Eye (tissue), 1 donor: ENCODE data around the gene PAK2.
"Not testable (repeated sequence)": the region's sequence is repeated elsewhere in the genome, so short reads cannot be mapped to it uniquely, and the experiment has no call there.

Experiments used
- DNase-seq: peaks from one replicate; pipeline ENCODE4 v3.0.0-alpha.2; 2015

Gene PAK2

DNA sequence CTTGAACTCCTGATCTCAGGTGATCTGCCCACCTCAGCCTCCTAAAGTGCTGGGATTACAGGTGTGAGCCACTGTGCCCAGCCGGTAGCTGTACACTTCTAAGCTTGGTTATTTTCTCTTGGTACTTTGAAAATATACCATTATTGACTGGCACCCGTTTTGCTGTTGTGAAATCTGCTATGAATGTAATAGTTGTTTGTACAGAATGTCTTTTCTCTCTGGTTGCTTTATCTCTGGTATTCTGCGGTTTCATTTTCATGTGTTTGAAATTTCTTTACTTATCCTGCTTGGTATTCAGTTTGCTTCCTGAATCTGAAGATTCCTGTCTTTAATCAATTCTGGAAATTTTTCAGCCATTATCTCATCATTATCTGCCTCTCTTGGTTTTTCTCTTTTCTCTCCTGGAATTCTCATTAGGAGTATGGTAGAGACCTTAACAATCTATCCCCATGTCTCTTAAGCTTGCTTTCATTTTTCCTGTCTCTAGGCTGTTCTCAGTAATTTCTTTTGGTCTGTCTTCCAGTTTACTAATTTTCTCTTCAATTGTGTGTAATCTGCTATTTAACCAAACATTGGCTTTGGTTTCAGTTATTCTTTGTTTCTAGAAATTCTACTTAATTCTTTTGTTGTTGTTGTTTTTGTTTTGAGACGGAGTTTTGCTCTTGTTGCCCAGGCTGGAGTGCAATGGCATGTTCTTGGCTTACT, 2.8 kb upstream of the PAK2 start:
- no peak for DNase-seq

DNA sequence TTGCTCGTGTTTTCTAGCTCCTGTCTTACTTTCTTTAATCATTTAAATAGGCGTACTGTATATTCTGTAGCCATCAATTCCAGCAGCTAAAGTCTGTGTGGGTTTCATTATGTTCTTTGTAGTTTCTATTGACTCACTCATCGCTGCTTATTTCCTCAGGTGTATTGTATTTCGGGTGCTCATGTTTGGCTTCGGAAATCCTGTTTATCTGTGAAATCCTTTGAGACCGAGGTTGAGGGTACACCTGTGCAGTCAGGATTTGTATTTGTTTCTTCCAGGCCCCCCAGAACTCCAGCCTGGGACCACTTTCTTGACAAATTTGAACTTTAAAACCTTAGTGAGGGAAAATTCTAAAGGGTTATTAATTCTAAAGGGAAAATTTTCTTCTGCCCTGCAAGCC, 2.0 kb upstream of the PAK2 start:
- DNase-seq, result no peak

GRCh38 chr3:196740481-196741248, 1.0 kb downstream of the PAK2 start:
- DNase-seq, result peak; percentile 76

- no peak for DNase-seq
Observed at GRCh38 chr3:196741249-196741889, 1.7 kb downstream of the PAK2 start.

DNA sequence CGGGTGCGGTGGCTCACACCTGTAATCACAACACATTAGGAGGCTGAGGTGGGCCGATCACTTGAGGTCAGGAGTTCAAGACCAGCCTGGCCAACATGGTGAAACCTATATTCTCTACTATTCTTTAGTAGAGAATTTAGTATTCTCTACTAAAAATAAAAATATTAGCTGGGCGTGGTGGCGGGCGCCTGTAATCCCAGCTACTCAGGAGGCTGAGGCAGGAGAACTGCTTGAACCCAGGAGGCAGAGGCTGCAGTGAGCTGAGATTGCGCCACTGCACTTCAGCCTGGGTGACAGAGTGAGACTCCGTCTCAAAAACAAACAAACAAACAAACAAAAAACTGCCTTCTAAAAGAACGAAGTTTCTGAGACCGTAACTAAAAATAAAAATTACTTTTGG, 3.9 kb downstream of the PAK2 start:
- DNase-seq, result not testable (repeated sequence)

DNA sequence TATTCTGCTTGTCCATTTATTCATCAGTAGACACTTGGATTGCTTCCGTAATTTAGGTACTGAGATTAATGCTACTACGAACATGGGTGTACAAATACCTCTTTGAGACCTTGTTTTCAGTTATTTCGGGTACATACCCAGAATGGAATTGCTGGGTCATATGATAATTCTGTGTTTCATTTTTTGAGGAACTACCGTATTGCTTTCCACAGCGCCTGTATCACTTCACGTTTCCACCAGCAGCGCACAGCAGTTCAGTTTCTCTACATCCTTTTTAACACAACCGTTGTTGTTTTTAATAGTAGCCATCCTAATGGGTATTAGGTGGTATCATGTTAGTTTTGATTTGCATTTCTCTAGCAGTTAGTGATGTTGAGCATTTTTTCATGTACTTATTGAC, 9.5 kb downstream of the PAK2 start:
- DNase-seq, result no peak

- DNase-seq, result no peak
Observed at GRCh38 chr3:196753201-196753600, 13.5 kb downstream of the PAK2 start.

DNA sequence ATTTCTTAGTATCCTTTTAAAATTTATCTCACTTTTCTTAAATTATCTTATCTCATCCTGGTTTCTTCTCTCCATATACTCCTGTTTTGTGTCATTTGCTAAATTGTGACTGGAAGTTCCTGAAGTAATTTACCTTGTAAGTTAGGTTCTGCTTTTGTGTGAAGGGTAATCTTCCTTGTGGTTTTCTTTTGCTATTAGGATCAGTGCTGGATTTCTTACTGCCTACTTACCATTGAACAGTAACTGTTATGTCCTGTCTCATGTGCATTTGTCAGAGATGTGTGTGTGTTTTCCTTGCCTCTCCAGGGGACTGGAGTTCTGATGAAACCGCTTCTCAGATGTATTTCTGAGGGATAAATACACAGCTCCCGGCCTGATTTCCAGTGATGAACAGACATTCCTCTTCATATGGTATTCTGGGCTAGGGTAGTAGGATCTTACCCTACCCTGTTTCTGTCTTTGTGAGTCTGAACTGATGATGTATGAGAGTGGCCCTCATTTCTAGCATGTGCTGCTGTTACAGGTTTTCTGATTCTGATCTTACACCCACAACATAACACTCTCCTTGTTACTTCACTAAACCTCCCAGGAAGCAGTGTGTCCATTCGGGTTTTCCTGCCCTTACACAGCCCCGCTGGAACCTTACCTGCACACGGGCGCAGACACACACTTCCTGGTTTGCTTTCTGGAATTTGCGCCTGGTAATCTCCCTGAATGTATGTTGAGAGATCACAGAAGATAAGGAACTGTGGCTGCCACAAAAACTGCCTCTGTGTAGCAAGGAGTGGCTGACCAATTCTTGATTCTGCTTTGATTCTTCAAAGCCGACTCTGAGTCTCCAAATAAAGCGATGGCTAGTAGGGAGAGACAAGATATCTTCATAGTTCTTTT, 14.7 kb downstream of the PAK2 start:
- DNase-seq, result no peak

GRCh38 chr3:196756732-196757131, 17.1 kb downstream of the PAK2 start:
- DNase-seq, result no peak

- DNase-seq, result no peak
Observed at GRCh38 chr3:196757876-196758739, 18.5 kb downstream of the PAK2 start.

GRCh38 chr3:196763179-196763578, 23.5 kb downstream of the PAK2 start:
- no peak for DNase-seq

DNA sequence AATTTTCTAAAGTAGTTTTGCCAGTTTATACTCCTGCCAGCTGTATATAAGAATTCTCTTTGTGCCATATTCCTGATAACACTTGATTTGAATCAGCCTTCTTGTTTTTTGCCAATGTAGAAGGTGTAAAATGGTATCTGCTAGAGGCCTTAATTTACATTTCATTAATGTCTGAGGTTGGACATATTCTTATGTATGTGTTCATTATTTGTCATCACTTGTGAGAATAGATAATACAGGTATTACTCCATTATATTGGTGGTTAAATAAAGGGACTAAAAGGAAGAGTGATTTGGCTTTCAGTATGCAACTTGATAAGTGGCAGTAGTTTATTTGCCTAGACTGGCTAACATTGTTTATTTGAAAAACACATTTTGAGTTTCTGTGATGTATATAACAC, 25.8 kb downstream of the PAK2 start:
- no peak for DNase-seq

GRCh38 chr3:196771067-196771466, 31.4 kb downstream of the PAK2 start:
- no peak for DNase-seq

DNA sequence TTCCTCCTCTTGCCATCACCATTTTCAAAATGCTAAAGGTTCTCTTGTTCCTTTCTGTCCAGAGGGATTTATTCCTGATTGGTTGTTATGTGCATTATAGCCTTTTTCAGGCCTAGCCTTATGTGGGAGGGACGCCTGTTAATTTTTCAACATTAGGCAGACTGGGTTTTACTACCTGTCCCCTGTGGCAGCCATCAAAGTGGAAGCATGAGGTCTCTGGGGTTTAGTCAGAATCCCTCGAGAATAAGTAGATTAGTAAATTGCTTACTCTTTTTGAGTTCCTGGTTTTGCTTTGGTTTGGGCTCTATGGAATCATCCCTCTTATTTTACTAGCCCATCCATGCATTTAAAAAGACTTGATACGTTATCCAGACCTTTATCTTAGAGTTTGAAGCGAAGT, 32.4 kb downstream of the PAK2 start:
- DNase-seq, result no peak

- no peak for DNase-seq
Observed at GRCh38 chr3:196772897-196773296, 33.2 kb downstream of the PAK2 start.

GRCh38 chr3:196774191-196774820, 34.6 kb downstream of the PAK2 start:
- DNase-seq, result no peak

- DNase-seq, result no peak
Observed at GRCh38 chr3:196774848-196775422, 35.3 kb downstream of the PAK2 start.

GRCh38 chr3:196775938-196776337, 36.3 kb downstream of the PAK2 start:
- DNase-seq, result no peak

GRCh38 chr3:196777836-196778235, 38.2 kb downstream of the PAK2 start:
- DNase-seq, result no peak

DNA sequence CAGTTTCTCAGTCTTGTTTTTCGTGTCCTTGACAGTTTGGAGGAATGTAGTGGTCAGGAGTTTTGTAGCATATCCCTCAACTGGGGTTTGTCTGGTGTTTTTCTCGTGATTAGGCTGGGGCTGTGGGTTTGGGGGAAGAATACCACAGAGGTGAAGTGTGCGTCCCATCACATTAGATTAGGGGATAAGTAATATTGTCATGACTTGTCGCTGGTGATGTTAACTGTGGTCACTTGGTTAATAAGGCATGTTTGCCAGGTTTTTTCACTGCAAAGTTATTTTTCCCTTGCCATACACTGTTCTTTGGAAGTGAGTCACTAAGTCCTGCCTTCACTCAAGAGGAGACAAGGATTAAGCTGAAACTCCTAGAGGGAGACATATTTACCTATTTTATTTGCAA, 39.1 kb downstream of the PAK2 start:
- DNase-seq, result no peak

DNA sequence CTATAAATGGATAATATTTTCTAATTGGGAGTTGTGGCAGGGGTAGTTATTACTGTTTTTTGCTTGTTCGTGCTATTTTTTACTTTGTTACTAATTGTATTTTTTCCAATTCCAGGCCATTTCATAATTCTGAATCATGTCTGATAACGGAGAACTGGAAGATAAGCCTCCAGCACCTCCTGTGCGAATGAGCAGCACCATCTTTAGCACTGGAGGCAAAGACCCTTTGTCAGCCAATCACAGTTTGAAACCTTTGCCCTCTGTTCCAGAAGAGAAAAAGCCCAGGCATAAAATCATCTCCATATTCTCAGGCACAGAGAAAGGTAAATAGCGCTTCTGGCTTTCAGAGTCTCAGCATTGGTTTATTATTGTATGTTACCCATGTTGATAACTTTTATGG, 42.9 kb downstream of the PAK2 start:
- no peak for DNase-seq
